CD14-positive monocyte (primary cell): ENCODE data around the gene ARMC9. TPM values are rescaled to one million over a fixed set of nuclear protein-coding genes. Genes with fewer than 3 reads are reported as not detected.

Experiments
- DNase-seq, 3 donors: peaks; one replicate each; pipeline ENCODE4 v3.0.0-alpha.2; 2011 to 2022
- H2AFZ ChIP-seq: 2 replicates; pipeline ENCODE4 v1.6.0; 2012; ENCODE audit warnings: mild to moderate bottlenecking, low read depth, low read length, inconsistent platforms; ENCODE audit not compliant: insufficient read depth, poor library complexity, severe bottlenecking
- H3K27ac ChIP-seq, 2 donors: 1 replicate in 1 of 2; 2 replicates in 1 of 2; pipeline ENCODE4 v1.5.1; 2012 to 2013; ENCODE audit warnings: low read length in 2 of 2, control low read depth in 1 of 2, inconsistent platforms in 1 of 2, low read depth in 1 of 2, mild to moderate bottlenecking in 1 of 2
- H3K27me3 ChIP-seq, 2 donors: one replicate each; pipeline versions ENCODE4 v1.6.0 to v1.6.1; 2011 to 2013; ENCODE audit warnings: low read length in 2 of 2; ENCODE audit not compliant: control insufficient read depth in 2 of 2, insufficient read depth in 2 of 2
- H3K36me3 ChIP-seq, 2 donors: replicated peaks in 1 of 2; 1 replicate in 1 of 2; 2 replicates in 1 of 2; pipeline versions ENCODE4 v1.5.1 to v1.6.1; 2012 to 2013; ENCODE audit warnings: low read length in 2 of 2, control low read depth in 1 of 2, inconsistent platforms in 1 of 2, mild to moderate bottlenecking in 1 of 2; ENCODE audit not compliant: insufficient read depth in 2 of 2, control insufficient read depth in 1 of 2
- H3K4me1 ChIP-seq, 2 donors: 1 replicate in 1 of 2; 2 replicates in 1 of 2; pipeline versions ENCODE4 v1.5.1 to v1.6.1; 2012 to 2013; ENCODE audit warnings: low read length in 2 of 2, control low read depth in 1 of 2, inconsistent platforms in 1 of 2, mild to moderate bottlenecking in 1 of 2, moderate library complexity in 1 of 2; ENCODE audit not compliant: insufficient read depth in 2 of 2, control insufficient read depth in 1 of 2
- H3K4me2 ChIP-seq: replicated peaks from 2 replicates; pipeline ENCODE3; 2012; ENCODE audit warnings: low read length, moderate library complexity, mild to moderate bottlenecking; ENCODE audit not compliant: poor library complexity, severe bottlenecking; ENCODE audit errors: extremely low read depth
- H3K4me3 ChIP-seq, 3 experiments: fragments of 200-600 bp in 1 of 3; sonication (generic) in 1 of 3; replicated peaks in 1 of 3; 1 replicate in 2 of 3; 2 replicates in 1 of 3; pipeline ENCODE4 v1.5.1; 2011 to 2013; ENCODE audit warnings: low read length in 3 of 3, mild to moderate bottlenecking in 3 of 3, control low read depth in 2 of 3, low read depth in 2 of 3, inconsistent platforms in 1 of 3, moderate library complexity in 1 of 3
- H3K79me2 ChIP-seq: 2 replicates; pipeline ENCODE4 v1.6.0; 2012; ENCODE audit warnings: mild to moderate bottlenecking, control low read depth, inconsistent platforms, low read length, moderate library complexity; ENCODE audit not compliant: insufficient read depth
- H3K9ac ChIP-seq: 2 replicates; pipeline ENCODE4 v1.6.0; 2017; ENCODE audit warnings: low read length, mild to moderate bottlenecking; ENCODE audit not compliant: insufficient read depth, poor library complexity, severe bottlenecking
- H3K9me3 ChIP-seq, 2 donors: replicated peaks in 1 of 2; 1 replicate in 1 of 2; 2 replicates in 1 of 2; pipeline versions ENCODE4 v1.5.1 to v1.6.1; 2012 to 2013; ENCODE audit warnings: low read length in 2 of 2, control low read depth in 1 of 2; ENCODE audit not compliant: control insufficient read depth in 1 of 2, insufficient read depth in 1 of 2
- H4K20me1 ChIP-seq: 2 replicates; pipeline ENCODE4 v1.6.0; 2012; ENCODE audit warnings: mild to moderate bottlenecking, low read length, control low read depth, moderate library complexity; ENCODE audit not compliant: insufficient read depth
- H3K27ac Mint-ChIP-seq, 7 donors: one replicate each; pipeline ENCODE4 v1.8.0; 2020; ENCODE audit warnings: mild to moderate bottlenecking in 7 of 7, mixed read lengths in 7 of 7, moderate library complexity in 6 of 7, inconsistent platforms in 2 of 7
- H3K27me3 Mint-ChIP-seq, 3 donors: one replicate each; pipeline ENCODE4 v1.8.0; 2021 to 2022; ENCODE audit warnings: low read depth in 3 of 3, mild to moderate bottlenecking in 3 of 3, mixed read lengths in 3 of 3, moderate library complexity in 3 of 3, inconsistent platforms in 1 of 3
- H3K36me3 Mint-ChIP-seq, 2 donors: one replicate each; pipeline ENCODE4 v1.8.0; 2020; ENCODE audit warnings: mixed read lengths in 2 of 2, inconsistent platforms in 1 of 2, mild to moderate bottlenecking in 1 of 2
- H3K4me1 Mint-ChIP-seq: one replicate; pipeline ENCODE4 v1.8.0; 2020; ENCODE audit warnings: mild to moderate bottlenecking, mixed read lengths
- H3K4me3 Mint-ChIP-seq, 2 donors: one replicate each; pipeline ENCODE4 v1.8.0; 2020; ENCODE audit warnings: mild to moderate bottlenecking in 2 of 2, mixed read lengths in 2 of 2, moderate library complexity in 1 of 2
- H3K9me3 Mint-ChIP-seq, 7 donors: one replicate each; pipeline ENCODE4 v1.8.0; 2020 to 2022; ENCODE audit warnings: mixed read lengths in 7 of 7, mild to moderate bottlenecking in 6 of 7, moderate library complexity in 6 of 7, inconsistent platforms in 2 of 7
- CTCF ChIP-seq: fragments of 200-600 bp; IDR thresholded peaks from one replicate; pipeline ENCODE4 v1.8.0; 2022; ENCODE audit warnings: antibody characterized with exemption, mild to moderate bottlenecking
- WGBS: methylation state at CpG from one replicate; pipeline ENCODE4 v1.1.5; 2013; ENCODE audit warnings: missing lambda C conversion rate; ENCODE audit not compliant: insufficient coverage; 5-methylcytosine and 5-hydroxymethylcytosine counted together
- intact Hi-C, 2 donors: fragments of 100-400 bp; cut with micrococcal nuclease; formaldehyde crosslinking; loops; one replicate each; pipeline versions ENCODE4 v1.15.0 to v1.15.1; 2023
- polyA plus RNA-seq, 3 donors: library from polyadenylated mRNA; depleted of rRNA in 1 of 3; unstranded in 2 of 3; stranded (reverse) in 1 of 3; fragments of 300-500 nt in 2 of 3; fragments of >200 nt in 1 of 3; fragmentation: Illumina TruSeq in 2 of 3; gene quantifications; 1 replicate in 2 of 3; 2 replicates in 1 of 3; pipeline ENCODE4 v1.2.3, GENCODE V29; 2012 to 2021

Gene ARMC9
- polyA plus RNA-seq, 3 donors: 0.07 to 0.27 TPM; not detected in 1

- peaks cover 0 to 8% (median 1%) of the 10 kb centered on the region in 3 donors for H3K27me3 Mint-ChIP-seq
- peaks cover 23% of the 10 kb centered on the region for H3K4me1 Mint-ChIP-seq
- no peaks in the 10 kb centered on the region for H3K27me3 ChIP-seq
- no peak for DNase-seq
- H3K9me3 Mint-ChIP-seq: peaks cover 0 to 2% (median 0%) of the 10 kb centered on the region in 7 donors
- no peaks in the 10 kb centered on the region for H3K9me3 ChIP-seq
- H4K20me1 ChIP-seq: no peaks in the 10 kb centered on the region
- peak overlapping the region in 1 of 7 donors; percentile 17 for H3K27ac Mint-ChIP-seq
- peaks cover 16 to 19% of the 10 kb centered on the region in 2 donors for H3K4me1 ChIP-seq
- intact Hi-C loops: no loop called here
- H3K4me3 ChIP-seq: no peak overlapping the region
- no peak overlapping the region for H3K4me2 ChIP-seq
- WGBS: 92% methylated on average over 1 of the region's 2 CpGs
- no peaks in the 10 kb centered on the region for H3K79me2 ChIP-seq
- H3K27ac ChIP-seq: no peak overlapping the region
- H3K4me3 Mint-ChIP-seq: no peak overlapping the region
- H3K36me3 Mint-ChIP-seq: no peaks in the 10 kb centered on the region
- no peak for TF ChIP-seq CTCF
- no peak overlapping the region for H3K9ac ChIP-seq
- no peak overlapping the region for H2AFZ ChIP-seq
- H3K36me3 ChIP-seq: no peaks in the 10 kb centered on the region
Observed at GRCh38 chr2:231341100-231341499, 142.7 kb downstream of the ARMC9 start.

- H3K79me2 ChIP-seq: no peaks in the 10 kb centered on the region
- peaks cover 0 to 2% (median 0%) of the 10 kb centered on the region in 7 donors for H3K9me3 Mint-ChIP-seq
- peak overlapping the region; percentile 63 for H2AFZ ChIP-seq
- H3K4me1 Mint-ChIP-seq: peaks cover 23% of the 10 kb centered on the region
- TF ChIP-seq CTCF: no peak
- no peaks in the 10 kb centered on the region for H3K36me3 Mint-ChIP-seq
- H3K36me3 ChIP-seq: no peaks in the 10 kb centered on the region
- peak; percentile 65 to 83 (median 70) for DNase-seq
- peak overlapping the region; percentile 62 to 87 for H3K4me3 Mint-ChIP-seq
- H3K4me2 ChIP-seq: peak overlapping the region; percentile 59
- peak overlapping the region; percentile 68 to 95 (median 81) for H3K27ac Mint-ChIP-seq
- H3K9me3 ChIP-seq: no peaks in the 10 kb centered on the region
- 20% methylated on average over 10 of the region's 14 CpGs for WGBS
- H3K27me3 Mint-ChIP-seq: peaks cover 0 to 4% (median 1%) of the 10 kb centered on the region in 3 donors
- peak overlapping the region in 1 of 3 experiments; percentile 49 for H3K4me3 ChIP-seq
- H3K4me1 ChIP-seq: peaks cover 16 to 19% of the 10 kb centered on the region in 2 donors
- intact Hi-C loops: no loop called here
- H3K27ac ChIP-seq: peak overlapping the region; percentile 51 to 54
- no peak overlapping the region for H3K9ac ChIP-seq
- no peaks in the 10 kb centered on the region for H3K27me3 ChIP-seq
- no peaks in the 10 kb centered on the region for H4K20me1 ChIP-seq
Observed at GRCh38 chr2:231342061-231342711, 143.8 kb downstream of the ARMC9 start.
